Skin epidermis (tissue), 12 donors: Measurements from ENCODE around the gene LEKR1.

Experiments
- H3K27ac ChIP-seq, 21 experiments: fragments of 200-600 bp; sonication (generic) in 11 of 21; one replicate each; pipeline ENCODE4 v1.5.0; 2020; ENCODE audit warnings: mild to moderate bottlenecking in 3 of 21, inconsistent platforms in 2 of 21, moderate library complexity in 2 of 21
- H3K4me3 ChIP-seq, 7 experiments: fragments of 200-600 bp; sonication (generic) in 2 of 7; one replicate each; pipeline ENCODE4 v1.5.0; 2020; ENCODE audit warnings: inconsistent platforms in 2 of 7, mild to moderate bottlenecking in 2 of 7, moderate library complexity in 1 of 7

Gene LEKR1

GRCh38 chr3:157070678-157070999 is 244.5 kb downstream of the LEKR1 start:
- Histone ChIP-seq H3K27ac (peak overlapping the region in 5 of 21 experiments; percentile 8 to 71 (median 31)), H3K4me3 (no peak overlapping the region)

- no peak overlapping the region for H3K27ac ChIP-seq
- H3K4me3 ChIP-seq: no peak overlapping the region
These were observed 245.8 kb downstream of the LEKR1 start for GRCh38 chr3:157071744-157072525.

- Histone ChIP-seq H3K27ac (no peak overlapping the region), H3K4me3 (no peak overlapping the region)
These were observed 247.7 kb downstream of the LEKR1 start for GRCh38 chr3:157073810-157074209.

GRCh38 chr3:157074490-157074889 is 248.3 kb downstream of the LEKR1 start:
- H3K27ac ChIP-seq: peak overlapping the region in 1 of 21 experiments; percentile 31

GRCh38 chr3:157074981-157075380 is 248.8 kb downstream of the LEKR1 start:
- peak overlapping the region in 2 of 21 experiments; percentile 20 to 64 for H3K27ac ChIP-seq
- H3K4me3 ChIP-seq: no peak overlapping the region

More at GRCh38 chr3:157074490-157074889, 248.3 kb downstream of the LEKR1 start:
- no peak overlapping the region for H3K4me3 ChIP-seq

- Histone ChIP-seq H3K27ac (peak overlapping the region in 5 of 21 experiments; percentile 20 to 64 (median 55)), H3K4me3 (no peak overlapping the region)
These were observed 249.7 kb downstream of the LEKR1 start for GRCh38 chr3:157075693-157076420.

- H3K4me3 ChIP-seq: no peak overlapping the region
- H3K27ac ChIP-seq: peak overlapping the region in 3 of 21 experiments; percentile 21 to 55 (median 38)
These were observed 251.4 kb downstream of the LEKR1 start for GRCh38 chr3:157077565-157077991.

- Histone ChIP-seq H3K27ac (peak overlapping the region in 1 of 21 experiments; percentile 21), H3K4me3 (no peak overlapping the region)
These were observed 252.1 kb downstream of the LEKR1 start for GRCh38 chr3:157078131-157078810.

- Histone ChIP-seq H3K4me3 (no peak overlapping the region), H3K27ac (no peak overlapping the region)
These were observed 252.6 kb downstream of the LEKR1 start for GRCh38 chr3:157078811-157079185.

- Histone ChIP-seq H3K4me3 (no peak overlapping the region), H3K27ac (no peak overlapping the region)
These were observed 253.7 kb downstream of the LEKR1 start for GRCh38 chr3:157079676-157080369.

- Histone ChIP-seq H3K27ac (peak overlapping the region in 9 of 21 experiments; percentile 8 to 59 (median 22)), H3K4me3 (no peak overlapping the region)
These were observed 255.6 kb downstream of the LEKR1 start for GRCh38 chr3:157081626-157082210.

- Histone ChIP-seq H3K4me3 (no peak overlapping the region), H3K27ac (peak overlapping the region in 9 of 21 experiments; percentile 8 to 59 (median 23))
These were observed 256.3 kb downstream of the LEKR1 start for GRCh38 chr3:157082305-157082982.

- H3K27ac ChIP-seq: no peak overlapping the region
These were observed 257.7 kb downstream of the LEKR1 start for GRCh38 chr3:157083824-157084223.

GRCh38 chr3:157086060-157086750 is 260.1 kb downstream of the LEKR1 start:
- H3K27ac ChIP-seq: peak overlapping the region in 3 of 21 experiments; percentile 34 to 99 (median 95)
- H3K4me3 ChIP-seq: no peak overlapping the region

More at GRCh38 chr3:157083824-157084223, 257.7 kb downstream of the LEKR1 start:
- no peak overlapping the region for H3K4me3 ChIP-seq

GRCh38 chr3:157086775-157087174 is 260.6 kb downstream of the LEKR1 start:
- Histone ChIP-seq H3K27ac (peak overlapping the region in 4 of 21 experiments; percentile 95 to 99 (median 98)), H3K4me3 (no peak overlapping the region)

GRCh38 chr3:157087373-157087772 is 261.2 kb downstream of the LEKR1 start:
- H3K27ac ChIP-seq: peak overlapping the region in 13 of 21 experiments; percentile 15 to 99 (median 98)
- H3K4me3 ChIP-seq: no peak overlapping the region

GRCh38 chr3:157087780-157088600 is 261.8 kb downstream of the LEKR1 start:
- H3K4me3 ChIP-seq: peak overlapping the region; percentile 51 to 74 (median 56)

More at GRCh38 chr3:157087780-157088600, 261.8 kb downstream of the LEKR1 start:
- H3K27ac ChIP-seq: peak overlapping the region; percentile 91 to 99 (median 98)
